Right cardiac atrium (tissue), 5 donors: ENCODE results near the gene EIPR1. TPM values are rescaled to one million over a fixed set of nuclear protein-coding genes. Genes with fewer than 3 reads are reported as not detected.

ENCODE experiments used
- ATAC-seq, 2 donors: fragments of 200-7000 bp; cut with Tn5 transposase; one replicate each; pipeline versions ENCODE4 v1.8.0 to v1.9.1; 2020; ENCODE audit warnings: moderate library complexity in 2 of 2, mild to moderate bottlenecking in 1 of 2
- DNase-seq, 3 donors: peaks; one replicate each; pipeline ENCODE4 v3.0.0-alpha.2; 2020
- H3K27ac ChIP-seq: one replicate; pipeline ENCODE4 v1.5.1; 2013; ENCODE audit warnings: mild to moderate bottlenecking, low read length, control low read depth, moderate library complexity
- H3K27me3 ChIP-seq: one replicate; pipeline ENCODE4 v1.6.1; 2013; ENCODE audit not compliant: control insufficient read depth, insufficient read depth
- H3K4me1 ChIP-seq: one replicate; pipeline ENCODE4 v1.6.1; 2013; ENCODE audit warnings: low read length; ENCODE audit not compliant: control insufficient read depth, insufficient read depth
- H3K4me3 ChIP-seq: one replicate; pipeline ENCODE4 v1.5.1; 2013; ENCODE audit warnings: low read length, control low read depth
- H3K9me3 ChIP-seq: one replicate; pipeline ENCODE4 v1.6.1; 2013; ENCODE audit warnings: low read length; ENCODE audit not compliant: control insufficient read depth
- WGBS: extraction: QIAGEN DNeasy Blood & Tissue Kit; methylation state at CpG from one replicate; pipeline ENCODE4 v1.1.7; 2013; 5-methylcytosine and 5-hydroxymethylcytosine counted together
- intact Hi-C, 4 donors: fragments of 100-400 bp; cut with DNase I; formaldehyde crosslinking; loops; one replicate each; pipeline versions ENCODE4 v1.11.0 to v1.14.0; 2022 to 2023
- polyA plus RNA-seq: library from polyadenylated mRNA; stranded (reverse); fragments of 200-250 nt; gene quantifications from one replicate; pipeline ENCODE4 v1.2.3, GENCODE V29; 2013
- total RNA-seq, 4 donors: library from RNA; stranded (reverse); fragmentation: NEBNext Ultra II Directional; extraction: Animal tissue kit (Norgen Biotek cat#: 25700); gene quantifications; one replicate each; pipeline ENCODE4 v1.2.1, GENCODE V29; 2021
- donor health status: healthy with polysubstance abuse.
- donor health status: DM: no; HTN: yes; CAD: no.
- donor health status: DM: no; HTN: no; CAD: no.
- donor health status: DM: no; HTN: yes; CAD: no; lungs with severe emphysema.
- donor health status: DM: yes; HTN: yes; CAD: no.

The EIPR1 gene
- total and polyA plus RNA-seq, 5 donors, result 8.4 to 12.2 (median 10.6) TPM

GRCh38 chr2:3216841-3217495 lies 160.7 kb downstream of the EIPR1 start:
- ATAC-seq (no peak), DNase-seq (no peak)
- 94% methylated on average over 7 of the region's 7 CpGs for WGBS
- Histone ChIP-seq H3K4me1 (no peaks in the 10 kb centered on the region), H3K27me3 (no peaks in the 10 kb centered on the region), H3K9me3 (no peaks in the 10 kb centered on the region), H3K27ac (no peak overlapping the region), H3K4me3 (no peak overlapping the region)
- intact Hi-C loops, result no loop called here

DNA sequence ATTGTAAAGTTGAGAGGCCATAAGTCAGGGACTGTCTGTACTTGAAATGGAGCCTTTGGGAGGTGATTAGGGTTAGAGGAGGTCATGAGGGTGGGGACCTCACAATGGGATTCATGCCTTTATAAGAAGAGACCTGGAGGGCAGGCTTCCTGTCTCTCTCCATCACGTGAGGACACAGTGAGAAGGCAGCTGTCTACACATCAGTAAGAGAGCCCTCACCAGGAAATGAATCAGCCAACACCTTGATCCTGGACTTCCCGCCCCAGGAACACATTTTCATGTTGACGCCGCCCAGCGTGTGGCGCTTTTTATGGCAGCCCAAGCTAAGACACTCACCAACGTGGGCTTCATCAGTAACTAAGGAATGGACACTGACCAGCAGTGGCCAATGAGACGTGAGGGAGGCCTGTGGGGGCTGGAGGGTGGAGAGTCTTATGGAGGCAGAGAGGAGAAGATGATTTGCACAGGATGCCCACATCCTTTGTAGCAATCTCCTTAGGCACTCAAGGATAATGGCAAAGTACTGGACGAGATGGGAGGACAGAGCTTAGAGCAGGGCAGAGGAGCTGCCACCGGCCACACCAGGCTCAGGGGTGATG lies 162.7 kb downstream of the EIPR1 start:
- no peak overlapping the region for H3K4me3 ChIP-seq
- intact Hi-C loops, result no loop called here
- ATAC-seq, result no peak
- no peak overlapping the region for H3K27ac ChIP-seq
- WGBS, result 81% methylated on average over 10 of the region's 10 CpGs
- no peaks in the 10 kb centered on the region for H3K9me3 ChIP-seq
- no peaks in the 10 kb centered on the region for H3K27me3 ChIP-seq
- no peak for DNase-seq
- H3K4me1 ChIP-seq, result no peaks in the 10 kb centered on the region

DNA sequence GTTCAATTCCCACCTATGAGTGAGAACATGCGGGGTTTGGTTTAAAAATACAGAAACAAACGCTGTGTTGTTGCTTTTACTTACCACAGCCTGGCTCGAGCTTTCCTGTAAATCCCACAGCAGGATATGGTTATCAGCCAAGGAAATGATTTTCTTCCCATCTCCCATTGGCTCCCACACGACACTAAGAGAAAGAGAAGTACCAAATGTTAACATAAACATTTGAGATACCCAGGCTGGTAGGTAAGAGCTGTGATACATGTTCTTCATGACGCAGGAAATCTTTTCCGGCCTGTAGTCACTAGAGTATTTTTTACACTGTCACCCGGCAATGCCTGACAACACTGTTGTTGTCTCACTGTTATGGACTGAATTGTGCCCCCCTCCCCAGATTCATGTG lies 163.6 kb downstream of the EIPR1 start:
- Histone ChIP-seq H3K27ac (no peak overlapping the region), H3K4me1 (no peaks in the 10 kb centered on the region), H3K4me3 (no peak overlapping the region), H3K27me3 (no peaks in the 10 kb centered on the region), H3K9me3 (no peaks in the 10 kb centered on the region)
- intact Hi-C loops, result no loop called here
- no peak for ATAC-seq
- no peak for DNase-seq
- 55% methylated on average over 7 of the region's 7 CpGs for WGBS

DNA sequence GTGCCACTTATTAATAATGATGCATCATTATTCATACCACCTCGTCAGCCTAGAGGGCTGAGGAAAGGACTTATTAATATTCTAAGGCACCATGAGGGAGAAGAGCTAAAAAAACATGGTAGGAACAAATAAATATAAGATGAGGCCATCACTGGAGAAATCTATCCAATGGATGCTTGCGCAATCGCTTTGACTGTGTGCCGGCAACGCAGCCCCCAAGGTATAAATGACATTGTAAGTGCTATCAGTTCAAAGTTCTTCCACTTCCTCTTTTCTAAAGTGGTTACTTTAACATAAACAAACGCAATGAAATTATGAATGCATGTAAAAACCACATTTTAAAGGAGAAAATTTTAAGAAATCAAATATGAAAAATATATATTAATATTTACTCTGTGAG lies 164.6 kb downstream of the EIPR1 start:
- H3K9me3 ChIP-seq, result no peaks in the 10 kb centered on the region
- no peak overlapping the region for H3K27ac ChIP-seq
- H3K4me3 ChIP-seq, result no peak overlapping the region
- no peak for DNase-seq
- no peaks in the 10 kb centered on the region for H3K4me1 ChIP-seq
- H3K27me3 ChIP-seq, result no peaks in the 10 kb centered on the region
- intact Hi-C loops, result no loop called here
- ATAC-seq, result no peak
- 98% methylated on average over 6 of the region's 6 CpGs for WGBS

GRCh38 chr2:3212061-3212362 lies 165.6 kb downstream of the EIPR1 start:
- 97% methylated on average over 5 of the region's 5 CpGs for WGBS
- ATAC-seq (no peak), DNase-seq (no peak)
- Histone ChIP-seq H3K27me3 (no peaks in the 10 kb centered on the region), H3K4me1 (no peaks in the 10 kb centered on the region), H3K4me3 (no peak overlapping the region), H3K27ac (no peak overlapping the region), H3K9me3 (no peaks in the 10 kb centered on the region)
- intact Hi-C loops, result no loop called here

DNA sequence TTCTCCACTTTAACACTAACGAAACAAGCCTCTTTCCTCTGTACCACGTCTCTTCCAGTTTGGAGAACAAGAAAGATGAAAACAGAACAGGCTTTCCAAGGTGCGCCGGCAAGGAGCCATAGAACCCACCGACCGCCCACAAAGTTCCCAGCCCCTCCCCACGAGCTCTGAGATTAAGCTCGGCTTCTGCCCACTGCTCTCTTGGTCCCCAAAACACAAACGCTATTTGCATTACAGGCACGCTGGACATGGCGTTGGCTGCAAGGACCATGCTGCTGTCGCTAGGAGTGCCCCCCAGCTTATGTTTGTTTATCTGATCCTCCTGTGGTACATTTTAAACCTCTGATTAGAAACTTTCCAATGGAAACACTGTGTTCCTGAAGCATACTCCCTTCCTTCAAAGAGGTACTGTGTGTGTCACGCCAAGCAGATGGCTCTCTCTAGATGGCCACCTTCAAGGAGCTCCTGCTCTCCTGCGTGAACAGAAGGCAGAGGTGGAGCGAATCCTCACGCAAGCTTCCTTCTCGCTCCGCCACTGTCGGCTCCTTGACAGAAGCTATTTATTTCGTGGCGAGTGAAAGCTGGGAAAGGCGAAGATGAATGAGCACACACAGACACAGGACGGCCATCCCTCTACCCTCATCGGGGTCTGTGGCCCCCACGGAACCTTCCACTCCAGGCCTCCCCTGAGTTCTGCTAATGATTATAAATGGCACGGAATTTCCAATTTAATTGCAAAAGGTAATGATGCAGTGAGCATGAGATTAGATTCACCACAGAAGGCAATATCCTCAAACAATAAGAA lies 166.2 kb downstream of the EIPR1 start:
- 90% methylated on average over 26 of the region's 26 CpGs for WGBS
- Histone ChIP-seq H3K27ac (no peak overlapping the region), H3K9me3 (no peaks in the 10 kb centered on the region), H3K4me1 (no peaks in the 10 kb centered on the region), H3K4me3 (no peak overlapping the region), H3K27me3 (no peaks in the 10 kb centered on the region)
- intact Hi-C loops, result no loop called here
- no peak for DNase-seq
- no peak for ATAC-seq

DNA sequence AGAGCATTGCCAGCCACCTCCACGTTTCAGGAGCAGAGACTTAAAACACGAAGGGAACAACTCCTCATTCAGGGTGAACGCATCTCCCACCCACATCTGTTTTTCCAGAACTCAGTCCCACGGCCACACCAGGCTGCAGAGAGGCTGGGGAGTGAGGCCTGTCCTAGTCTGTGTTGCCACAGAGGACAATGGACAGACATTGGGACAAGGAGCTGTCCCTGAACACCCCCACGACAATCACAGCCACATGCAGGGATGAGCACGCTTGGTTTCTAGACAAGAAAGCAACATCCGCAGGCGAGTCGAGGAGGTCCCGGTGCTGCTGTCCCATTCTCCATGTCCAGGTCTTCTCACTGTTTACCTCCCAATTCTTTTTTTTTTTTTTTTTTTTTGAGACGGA lies 167.4 kb downstream of the EIPR1 start:
- H3K27me3 ChIP-seq, result no peaks in the 10 kb centered on the region
- no peak overlapping the region for H3K4me3 ChIP-seq
- DNase-seq, result no peak
- no peak for ATAC-seq
- WGBS, result 84% methylated on average over 11 of the region's 11 CpGs
- no peak overlapping the region for H3K27ac ChIP-seq
- no peaks in the 10 kb centered on the region for H3K9me3 ChIP-seq
- H3K4me1 ChIP-seq, result no peaks in the 10 kb centered on the region
- intact Hi-C loops, result no loop called here

- Histone ChIP-seq H3K27me3 (no peaks in the 10 kb centered on the region), H3K4me3 (no peak overlapping the region), H3K9me3 (no peaks in the 10 kb centered on the region), H3K27ac (no peak overlapping the region), H3K4me1 (no peaks in the 10 kb centered on the region)
- intact Hi-C loops, result no loop called here
- ATAC-seq (no peak), DNase-seq (no peak)
- 96% methylated on average over 12 of the region's 12 CpGs for WGBS
Observed at GRCh38 chr2:3209258-3209657, 168.4 kb downstream of the EIPR1 start.

DNA sequence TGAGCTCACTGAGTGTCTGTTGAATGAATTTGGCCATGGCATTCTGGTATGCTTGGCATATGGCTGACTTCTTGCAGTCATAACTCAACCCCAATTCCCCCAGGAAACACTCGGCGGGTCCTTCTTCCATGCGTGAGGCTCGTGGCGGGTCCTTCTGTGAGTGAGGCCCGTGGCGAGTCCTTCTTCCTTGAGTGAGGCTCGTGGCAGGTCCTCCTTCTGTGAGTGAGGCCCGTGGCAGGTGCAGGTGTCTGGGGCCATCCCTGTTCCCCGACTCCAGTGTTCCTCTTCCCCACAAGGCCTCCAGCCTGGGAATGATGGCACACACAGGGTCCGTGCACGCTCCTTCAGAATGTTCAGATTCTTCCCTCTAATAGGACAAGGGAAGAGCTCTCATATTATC lies 169.0 kb downstream of the EIPR1 start:
- Histone ChIP-seq H3K27ac (no peak overlapping the region), H3K27me3 (no peaks in the 10 kb centered on the region), H3K4me3 (no peak overlapping the region), H3K4me1 (no peaks in the 10 kb centered on the region), H3K9me3 (no peaks in the 10 kb centered on the region)
- DNase-seq (no peak), ATAC-seq (no peak)
- intact Hi-C loops, result no loop called here
- 97% methylated on average over 12 of the region's 12 CpGs for WGBS

GRCh38 chr2:3208179-3208578 lies 169.4 kb downstream of the EIPR1 start:
- no peak for ATAC-seq

GRCh38 chr2:3207091-3207491 lies 170.5 kb downstream of the EIPR1 start:
- Histone ChIP-seq H3K4me1 (no peaks in the 10 kb centered on the region), H3K27me3 (no peaks in the 10 kb centered on the region), H3K27ac (no peak overlapping the region), H3K9me3 (no peaks in the 10 kb centered on the region), H3K4me3 (no peak overlapping the region)
- no peak for ATAC-seq
- intact Hi-C loops, result no loop called here
- DNase-seq, result no peak
- WGBS, result 93% methylated on average over 10 of the region's 10 CpGs

More at GRCh38 chr2:3208179-3208578, 169.4 kb downstream of the EIPR1 start:
- H3K9me3 ChIP-seq, result no peaks in the 10 kb centered on the region
- DNase-seq, result no peak
- intact Hi-C loops, result no loop called here
- H3K27ac ChIP-seq, result no peak overlapping the region
- no peaks in the 10 kb centered on the region for H3K4me1 ChIP-seq
- no peaks in the 10 kb centered on the region for H3K27me3 ChIP-seq
- 91% methylated on average over 5 of the region's 5 CpGs for WGBS
- H3K4me3 ChIP-seq, result no peak overlapping the region
